GM12801 (cell line): Measurements from ENCODE around the gene SGMS1.

Source experiments
- CTCF ChIP-seq: IDR thresholded peaks from one replicate; pipeline ENCODE4 v1.5.1; 2011; ENCODE audit warnings: control low read depth; ENCODE audit not compliant: insufficient read length; ENCODE audit errors: extremely low read depth

SGMS1 gene

GRCh38 chr10:50566150-50566549 is 57.6 kb downstream of the SGMS1 start:
- no peak for TF ChIP-seq CTCF

- TF ChIP-seq CTCF = no peak
These were observed 58.3 kb downstream of the SGMS1 start for GRCh38 chr10:50565301-50566083.

- TF ChIP-seq CTCF = no peak
These were observed 59.9 kb downstream of the SGMS1 start for GRCh38 chr10:50563906-50564305.

GRCh38 chr10:50561816-50562215 is 61.9 kb downstream of the SGMS1 start:
- TF ChIP-seq CTCF = no peak

GRCh38 chr10:50561266-50561665 is 62.5 kb downstream of the SGMS1 start:
- TF ChIP-seq CTCF = no peak

- no peak for TF ChIP-seq CTCF
These were observed 63.4 kb downstream of the SGMS1 start for GRCh38 chr10:50560370-50560769.

GRCh38 chr10:50558371-50558770 is 65.4 kb downstream of the SGMS1 start:
- no peak for TF ChIP-seq CTCF
